ENCODE data around the gene DLG1. TPM values are rescaled to one million over a fixed set of nuclear protein-coding genes. Genes with fewer than 3 reads are reported as not detected.

DLG1 gene
- total RNA-seq, 1 donor = 49.6 TPM

- H3K4me3 ChIP-seq (ENCODE audit: low read depth, low read length) = no peak overlapping the region
- TF ChIP-seq CTCF (IDR thresholded peaks at IDR 0.05; ENCODE audit: insufficient read depth, low read length) = no peak
- DNase-seq (ENCODE audit: low read depth) = no peak
Observed at GRCh38 chr3:197025736-197026480, 272.5 kb downstream of the DLG1 start.

GRCh38 chr3:197024881-197025735 is 273.3 kb downstream of the DLG1 start:
- TF ChIP-seq CTCF (IDR thresholded peaks at IDR 0.05; ENCODE audit: insufficient read depth, low read length) = no peak
- no peak overlapping the region for H3K4me3 ChIP-seq (ENCODE audit: low read depth, low read length)
- DNase-seq (ENCODE audit: low read depth) = no peak

GRCh38 chr3:197023998-197024651 is 274.3 kb downstream of the DLG1 start:
- no peak for DNase-seq (ENCODE audit: low read depth)
- H3K4me3 ChIP-seq (ENCODE audit: low read depth, low read length) = no peak overlapping the region
- no peak for TF ChIP-seq CTCF (IDR thresholded peaks at IDR 0.05; ENCODE audit: insufficient read depth, low read length)

GRCh38 chr3:197023241-197023997 is 275.0 kb downstream of the DLG1 start:
- TF ChIP-seq CTCF (IDR thresholded peaks at IDR 0.05; ENCODE audit: insufficient read depth, low read length) = no peak
- no peak overlapping the region for H3K4me3 ChIP-seq (ENCODE audit: low read depth, low read length)
- DNase-seq (ENCODE audit: low read depth) = no peak

- TF ChIP-seq CTCF (IDR thresholded peaks at IDR 0.05; ENCODE audit: insufficient read depth, low read length) = no peak
- H3K4me3 ChIP-seq (ENCODE audit: low read depth, low read length) = no peak overlapping the region
- no peak for DNase-seq (ENCODE audit: low read depth)
Observed at GRCh38 chr3:197022405-197023231, 275.8 kb downstream of the DLG1 start.
